ENCODE measurements around the gene SLC9A6.

Gene SLC9A6

GRCh38 chrX:136057567-136057966, 72.3 kb downstream of the SLC9A6 start:
- no peaks in the 10 kb centered on the region for H3K27me3 ChIP-seq (replicated peaks; ENCODE audit: control insufficient read depth, insufficient read depth, low read length, poor library complexity, severe bottlenecking)
- H3K4me1 ChIP-seq (ENCODE audit: control insufficient read depth, insufficient read depth, low read length, poor library complexity, severe bottlenecking) = no peaks in the 10 kb centered on the region
- no peak for DNase-seq
- no peak overlapping the region for H3K27ac ChIP-seq (ENCODE audit: insufficient read depth, low read length, poor library complexity, severe bottlenecking)
- H3K4me3 ChIP-seq (ENCODE audit: insufficient read depth, low read depth, low read length, poor library complexity, severe bottlenecking) = no peak overlapping the region
- H3K36me3 ChIP-seq (ENCODE audit: control insufficient read depth, insufficient read depth, low read length) = no peaks in the 10 kb centered on the region
- no peaks in the 10 kb centered on the region for H3K9me3 ChIP-seq (ENCODE audit: control insufficient read depth, low read length)

DNA sequence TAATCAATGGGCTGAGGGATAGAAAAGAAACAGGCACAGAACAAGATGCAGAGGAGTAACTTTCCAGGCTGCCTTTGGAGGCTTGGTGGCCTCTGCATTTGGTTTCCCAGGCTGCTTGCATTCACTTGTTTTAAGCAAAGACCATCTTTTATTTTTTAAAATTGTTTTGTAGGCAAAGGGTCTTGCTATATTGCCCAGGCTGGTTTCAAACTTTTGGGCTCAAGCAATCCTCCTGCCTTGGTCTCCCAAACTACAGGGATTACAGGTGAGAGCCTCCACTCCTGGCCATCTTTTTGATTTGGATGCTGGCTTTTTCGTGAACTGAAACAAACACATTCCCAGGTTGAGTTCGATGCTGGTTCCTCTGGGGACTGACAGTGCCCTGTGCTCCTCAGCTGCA, 74.1 kb downstream of the SLC9A6 start:
- Histone ChIP-seq H3K4me1 (ENCODE audit: control insufficient read depth, insufficient read depth, low read length, poor library complexity, severe bottlenecking) (peaks cover under 1% of the 10 kb centered on the region), H3K36me3 (ENCODE audit: control insufficient read depth, insufficient read depth, low read length) (no peaks in the 10 kb centered on the region)
- DNase-seq = no peak

DNA sequence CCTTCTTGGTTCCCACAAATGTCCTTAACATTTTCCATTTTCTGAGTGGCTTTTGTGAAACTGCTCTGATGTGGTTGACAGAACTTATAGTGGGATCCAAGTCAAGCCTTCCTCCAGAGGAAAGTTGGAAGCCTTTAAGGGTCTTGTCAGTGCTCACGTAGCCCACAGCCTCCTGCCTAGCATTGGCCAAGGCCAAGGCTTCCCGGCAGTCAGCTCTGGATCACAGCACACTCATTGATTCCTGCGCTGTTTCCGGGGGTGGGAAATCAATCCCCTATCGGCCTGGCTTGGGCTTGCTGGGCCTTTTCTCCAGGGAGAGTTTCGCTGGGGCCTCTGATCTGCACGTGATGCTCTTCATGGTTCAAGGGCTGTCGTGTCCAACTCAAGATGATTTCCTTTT, 76.1 kb downstream of the SLC9A6 start:
- no peaks in the 10 kb centered on the region for H3K9me3 ChIP-seq (ENCODE audit: control insufficient read depth, low read length)
- H3K27me3 ChIP-seq (replicated peaks; ENCODE audit: control insufficient read depth, insufficient read depth, low read length, poor library complexity, severe bottlenecking) = no peaks in the 10 kb centered on the region
- no peak overlapping the region for H3K27ac ChIP-seq (ENCODE audit: insufficient read depth, low read length, poor library complexity, severe bottlenecking)
- DNase-seq = no peak
- no peak overlapping the region for H3K4me3 ChIP-seq (ENCODE audit: insufficient read depth, low read depth, low read length, poor library complexity, severe bottlenecking)
- no peaks in the 10 kb centered on the region for H3K36me3 ChIP-seq (ENCODE audit: control insufficient read depth, insufficient read depth, low read length)
- H3K4me1 ChIP-seq (ENCODE audit: control insufficient read depth, insufficient read depth, low read length, poor library complexity, severe bottlenecking) = peaks cover 8% of the 10 kb centered on the region

More for the DNA sequence above, 74.1 kb downstream of the SLC9A6 start:
- H3K4me3 ChIP-seq (ENCODE audit: insufficient read depth, low read depth, low read length, poor library complexity, severe bottlenecking) = no peak overlapping the region
- no peaks in the 10 kb centered on the region for H3K27me3 ChIP-seq (replicated peaks; ENCODE audit: control insufficient read depth, insufficient read depth, low read length, poor library complexity, severe bottlenecking)
- no peak overlapping the region for H3K27ac ChIP-seq (ENCODE audit: insufficient read depth, low read length, poor library complexity, severe bottlenecking)
- H3K9me3 ChIP-seq (ENCODE audit: control insufficient read depth, low read length) = no peaks in the 10 kb centered on the region

GRCh38 chrX:136061696-136062095, 76.5 kb downstream of the SLC9A6 start:
- H3K36me3 ChIP-seq (ENCODE audit: control insufficient read depth, insufficient read depth, low read length) = no peaks in the 10 kb centered on the region
- no peaks in the 10 kb centered on the region for H3K27me3 ChIP-seq (replicated peaks; ENCODE audit: control insufficient read depth, insufficient read depth, low read length, poor library complexity, severe bottlenecking)
- H3K9me3 ChIP-seq (ENCODE audit: control insufficient read depth, low read length) = no peaks in the 10 kb centered on the region
- no peak overlapping the region for H3K27ac ChIP-seq (ENCODE audit: insufficient read depth, low read length, poor library complexity, severe bottlenecking)
- H3K4me3 ChIP-seq (ENCODE audit: insufficient read depth, low read depth, low read length, poor library complexity, severe bottlenecking) = no peak overlapping the region
- DNase-seq = no peak
- H3K4me1 ChIP-seq (ENCODE audit: control insufficient read depth, insufficient read depth, low read length, poor library complexity, severe bottlenecking) = peaks cover 8% of the 10 kb centered on the region

- H3K27ac ChIP-seq (ENCODE audit: insufficient read depth, low read length, poor library complexity, severe bottlenecking) = no peak overlapping the region
- H3K4me1 ChIP-seq (ENCODE audit: control insufficient read depth, insufficient read depth, low read length, poor library complexity, severe bottlenecking) = peaks cover 8% of the 10 kb centered on the region
- H3K36me3 ChIP-seq (ENCODE audit: control insufficient read depth, insufficient read depth, low read length) = no peaks in the 10 kb centered on the region
- DNase-seq = no peak
- H3K27me3 ChIP-seq (replicated peaks; ENCODE audit: control insufficient read depth, insufficient read depth, low read length, poor library complexity, severe bottlenecking) = no peaks in the 10 kb centered on the region
- no peak overlapping the region for H3K4me3 ChIP-seq (ENCODE audit: insufficient read depth, low read depth, low read length, poor library complexity, severe bottlenecking)
- no peaks in the 10 kb centered on the region for H3K9me3 ChIP-seq (ENCODE audit: control insufficient read depth, low read length)
These were observed 78.3 kb downstream of the SLC9A6 start for GRCh38 chrX:136063340-136064079.

- Histone ChIP-seq H3K27me3 (replicated peaks; ENCODE audit: control insufficient read depth, insufficient read depth, low read length, poor library complexity, severe bottlenecking) (no peaks in the 10 kb centered on the region), H3K36me3 (ENCODE audit: control insufficient read depth, insufficient read depth, low read length) (no peaks in the 10 kb centered on the region), H3K9me3 (ENCODE audit: control insufficient read depth, low read length) (no peaks in the 10 kb centered on the region), H3K4me1 (ENCODE audit: control insufficient read depth, insufficient read depth, low read length, poor library complexity, severe bottlenecking) (peaks cover 8% of the 10 kb centered on the region), H3K4me3 (ENCODE audit: insufficient read depth, low read depth, low read length, poor library complexity, severe bottlenecking) (no peak overlapping the region), H3K27ac (ENCODE audit: insufficient read depth, low read length, poor library complexity, severe bottlenecking) (no peak overlapping the region)
- DNase-seq = no peak
These were observed 79.4 kb downstream of the SLC9A6 start for GRCh38 chrX:136064661-136065043.

GRCh38 chrX:136065044-136065671, 79.9 kb downstream of the SLC9A6 start:
- H3K27ac ChIP-seq (ENCODE audit: insufficient read depth, low read length, poor library complexity, severe bottlenecking) = peak overlapping the region; percentile 7

DNA sequence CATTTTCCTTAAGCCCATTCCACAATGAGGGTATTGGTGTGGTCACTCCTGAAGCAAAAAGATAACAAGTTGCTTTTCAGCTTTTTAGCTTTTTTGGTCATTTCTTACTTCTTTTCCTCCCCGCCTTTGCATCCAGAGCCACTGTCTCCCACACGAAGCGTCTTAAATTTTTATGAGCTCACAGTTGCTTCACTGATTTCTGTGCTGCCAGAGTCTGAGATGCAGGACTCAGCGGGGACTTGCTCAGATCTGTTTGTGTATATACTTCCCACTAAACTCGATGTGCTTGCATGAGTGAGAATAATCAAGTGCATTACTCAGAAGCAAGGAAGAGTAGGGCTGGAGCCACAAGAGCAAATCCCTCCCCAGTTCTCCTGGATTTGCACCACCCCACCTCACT, 81.9 kb downstream of the SLC9A6 start:
- no peak overlapping the region for H3K4me3 ChIP-seq (ENCODE audit: insufficient read depth, low read depth, low read length, poor library complexity, severe bottlenecking)
- DNase-seq = no peak
- no peaks in the 10 kb centered on the region for H3K36me3 ChIP-seq (ENCODE audit: control insufficient read depth, insufficient read depth, low read length)

More at GRCh38 chrX:136065044-136065671, 79.9 kb downstream of the SLC9A6 start:
- no peaks in the 10 kb centered on the region for H3K9me3 ChIP-seq (ENCODE audit: control insufficient read depth, low read length)
- H3K4me1 ChIP-seq (ENCODE audit: control insufficient read depth, insufficient read depth, low read length, poor library complexity, severe bottlenecking) = peaks cover 8% of the 10 kb centered on the region
- H3K36me3 ChIP-seq (ENCODE audit: control insufficient read depth, insufficient read depth, low read length) = no peaks in the 10 kb centered on the region
- peak in 2 of 3 donors; percentile 7 to 17 for DNase-seq
- H3K27me3 ChIP-seq (replicated peaks; ENCODE audit: control insufficient read depth, insufficient read depth, low read length, poor library complexity, severe bottlenecking) = no peaks in the 10 kb centered on the region
- H3K4me3 ChIP-seq (ENCODE audit: insufficient read depth, low read depth, low read length, poor library complexity, severe bottlenecking) = no peak overlapping the region

DNA sequence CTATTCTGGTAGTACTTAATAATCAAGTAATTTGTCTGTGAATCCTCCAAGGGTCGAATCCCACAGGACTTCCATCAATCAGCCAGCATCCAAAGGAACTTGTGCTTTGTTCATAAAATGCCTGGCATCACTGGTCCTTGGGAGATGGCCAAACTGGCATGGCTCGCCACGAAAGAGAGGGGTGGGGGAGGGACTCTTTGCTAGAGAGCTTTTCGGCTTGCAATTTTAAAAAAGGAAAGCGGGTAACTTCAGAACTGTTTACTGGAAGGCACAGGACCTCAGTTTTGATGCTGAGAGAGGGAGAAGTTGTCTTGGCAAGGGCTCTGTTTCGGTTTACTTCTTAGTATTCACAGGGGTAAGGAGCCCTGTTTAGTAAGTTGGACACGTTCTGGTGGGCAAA, 82.7 kb downstream of the SLC9A6 start:
- Histone ChIP-seq H3K4me3 (ENCODE audit: insufficient read depth, low read depth, low read length, poor library complexity, severe bottlenecking) (no peak overlapping the region), H3K27me3 (replicated peaks; ENCODE audit: control insufficient read depth, insufficient read depth, low read length, poor library complexity, severe bottlenecking) (no peaks in the 10 kb centered on the region), H3K36me3 (ENCODE audit: control insufficient read depth, insufficient read depth, low read length) (no peaks in the 10 kb centered on the region), H3K9me3 (ENCODE audit: control insufficient read depth, low read length) (no peaks in the 10 kb centered on the region), H3K4me1 (ENCODE audit: control insufficient read depth, insufficient read depth, low read length, poor library complexity, severe bottlenecking) (peaks cover 8% of the 10 kb centered on the region), H3K27ac (ENCODE audit: insufficient read depth, low read length, poor library complexity, severe bottlenecking) (no peak overlapping the region)
- no peak for DNase-seq

More for the DNA sequence above, 81.9 kb downstream of the SLC9A6 start:
- H3K9me3 ChIP-seq (ENCODE audit: control insufficient read depth, low read length) = no peaks in the 10 kb centered on the region
- peaks cover 8% of the 10 kb centered on the region for H3K4me1 ChIP-seq (ENCODE audit: control insufficient read depth, insufficient read depth, low read length, poor library complexity, severe bottlenecking)
- H3K27me3 ChIP-seq (replicated peaks; ENCODE audit: control insufficient read depth, insufficient read depth, low read length, poor library complexity, severe bottlenecking) = no peaks in the 10 kb centered on the region
- no peak overlapping the region for H3K27ac ChIP-seq (ENCODE audit: insufficient read depth, low read length, poor library complexity, severe bottlenecking)

GRCh38 chrX:136076942-136077341, 91.7 kb downstream of the SLC9A6 start:
- DNase-seq = no peak
- H3K27ac ChIP-seq (ENCODE audit: insufficient read depth, low read length, poor library complexity, severe bottlenecking) = no peak overlapping the region
- no peaks in the 10 kb centered on the region for H3K9me3 ChIP-seq (ENCODE audit: control insufficient read depth, low read length)
- no peaks in the 10 kb centered on the region for H3K27me3 ChIP-seq (replicated peaks; ENCODE audit: control insufficient read depth, insufficient read depth, low read length, poor library complexity, severe bottlenecking)
- H3K4me1 ChIP-seq (ENCODE audit: control insufficient read depth, insufficient read depth, low read length, poor library complexity, severe bottlenecking) = no peaks in the 10 kb centered on the region
- H3K36me3 ChIP-seq (ENCODE audit: control insufficient read depth, insufficient read depth, low read length) = no peaks in the 10 kb centered on the region
- H3K4me3 ChIP-seq (ENCODE audit: insufficient read depth, low read depth, low read length, poor library complexity, severe bottlenecking) = no peak overlapping the region
